K562 (cell line): ENCODE data around the gene RNF121. TPM values are rescaled to one million over a fixed set of nuclear protein-coding genes. Genes with fewer than 3 reads are reported as not detected.
A peak's percentile ranks its signal among the peaks of the same experiment; 100 is the strongest.

Experiments used
- AFF4 ChIP-seq: sonication (generic); formaldehyde crosslinking; IDR thresholded peaks from 2 replicates; pipeline ENCODE4 v1.8.0; 2023; ENCODE audit warnings: mild to moderate bottlenecking, missing genetic modification reagents
- ATF7 ChIP-seq: fragments of 450-650 bp; IDR thresholded peaks from 2 replicates; pipeline ENCODE4 v1.7.1; 2014; ENCODE audit warnings: mild to moderate bottlenecking, moderate library complexity
- CEBPG ChIP-seq, 3 experiments: fragments of 200-800 bp in 1 of 3; sonication (Bioruptor generic) in 1 of 3; sonication (generic) in 1 of 3; formaldehyde crosslinking in 1 of 3; IDR thresholded peaks in 2 of 3; conservative IDR thresholded peaks in 1 of 3; 2 replicates each; pipeline versions ENCODE4 v1.6.1 to v1.8.0; 2016 to 2022; ENCODE audit warnings: missing compliant biosample characterization in 2 of 3, missing genetic modification characterization in 2 of 3, mild to moderate bottlenecking in 1 of 3, missing genetic modification reagents in 1 of 3
- E2F6 ChIP-seq, 2 experiments: IDR thresholded peaks; 2 replicates each; pipeline ENCODE4 v1.6.1; 2011; ENCODE audit warnings: borderline replicate concordance in 1 of 2, control low read depth in 1 of 2, low read depth in 1 of 2, low read length in 1 of 2, mild to moderate bottlenecking in 1 of 2, mixed read lengths in 1 of 2, moderate library complexity in 1 of 2; ENCODE audit not compliant: insufficient read depth in 1 of 2, insufficient read length in 1 of 2, poor library complexity in 1 of 2, severe bottlenecking in 1 of 2; ENCODE audit errors: extremely low read depth in 1 of 2
- EP300 ChIP-seq: IDR thresholded peaks from 2 replicates; pipeline ENCODE4 v1.6.1; 2012; ENCODE audit warnings: low read length, improper control_type of control experiment
- HDAC3 ChIP-seq: fragments of 450-650 bp; IDR thresholded peaks from 2 replicates; pipeline ENCODE4 v1.6.1; 2018; ENCODE audit warnings: borderline replicate concordance, mild to moderate bottlenecking, moderate library complexity; ENCODE audit not compliant: partially characterized antibody
- HNRNPL ChIP-seq: fragments of 200-400 bp; formaldehyde crosslinking; IDR thresholded peaks from 2 replicates; pipeline ENCODE4 v1.6.1; 2017; ENCODE audit warnings: low read depth, mild to moderate bottlenecking, low read length
- ID3 ChIP-seq, 2 experiments: fragments of 250-450 bp in 1 of 2; fragments of 450-650 bp in 1 of 2; sonication (Bioruptor Pico) in 1 of 2; IDR thresholded peaks; 2 replicates each; pipeline versions ENCODE4 v1.6.1 to v1.8.0; 2016 to 2021; ENCODE audit warnings: mild to moderate bottlenecking in 2 of 2, moderate library complexity in 2 of 2, missing compliant biosample characterization in 1 of 2, missing genetic modification characterization in 1 of 2
- MAFF ChIP-seq: IDR thresholded peaks from 2 replicates; pipeline ENCODE4 v1.6.1; 2012; ENCODE audit warnings: low read length, improper control_type of control experiment
- POLR2AphosphoS5 ChIP-seq: IDR thresholded peaks from 2 replicates; pipeline ENCODE4 v1.6.1; 2011; ENCODE audit warnings: mild to moderate bottlenecking, low read depth, low read length, moderate library complexity; ENCODE audit not compliant: control insufficient read depth, insufficient read depth
- POLR3A ChIP-seq: IDR thresholded peaks from 2 replicates; pipeline ENCODE4 v1.6.1; 2011; ENCODE audit warnings: borderline replicate concordance, mild to moderate bottlenecking, moderate library complexity; ENCODE audit not compliant: insufficient read length, insufficient read depth; ENCODE audit errors: extremely low read depth
- SMARCA4 ChIP-seq: fragments of 450-650 bp; IDR thresholded peaks from 2 replicates; pipeline ENCODE4 v1.6.1; 2016
- SRSF1 ChIP-seq: fragments of 200-400 bp; formaldehyde crosslinking; IDR thresholded peaks from 2 replicates; pipeline ENCODE4 v1.6.1; 2017; ENCODE audit warnings: mild to moderate bottlenecking, low read depth, low read length, moderate library complexity
- TCFL5 ChIP-seq: fragments of 250-450 bp; sonication (Bioruptor Pico); conservative IDR thresholded peaks from 2 replicates; pipeline ENCODE4 v1.6.1; 2021; ENCODE audit warnings: mild to moderate bottlenecking, moderate library complexity, matching md5 sums
- THAP7 ChIP-seq: fragments of 250-450 bp; sonication (Bioruptor Pico); IDR thresholded peaks from 2 replicates; pipeline ENCODE4 v1.5.0; 2021
- ZBTB7A ChIP-seq: IDR thresholded peaks from 2 replicates; pipeline ENCODE4 v1.6.1; 2011; ENCODE audit warnings: low read depth, mild to moderate bottlenecking, low read length, moderate library complexity, borderline replicate concordance; ENCODE audit not compliant: control insufficient read depth
- ZNF165 ChIP-seq: fragments of 250-450 bp; sonication (Bioruptor Pico); IDR thresholded peaks from 2 replicates; pipeline ENCODE4 v1.4.0; 2020; ENCODE audit warnings: borderline replicate concordance
- ZNF583 ChIP-seq: fragments of 250-450 bp; sonication (Bioruptor Pico); IDR thresholded peaks from 2 replicates; pipeline ENCODE4 v1.4.0; 2020
- polyA plus RNA-seq, 8 experiments: library from polyadenylated mRNA; depleted of rRNA in 4 of 8; stranded (reverse) in 5 of 8; unstranded in 3 of 8; fragments of >200 nt; fragmentation: Nextera tagmentation in 2 of 8; fragmentation: Illumina TruSeq in 1 of 8; extraction: Ambion mirVana in 2 of 8; extraction: Trizol in 1 of 8; gene quantifications; 2 replicates each; pipeline versions ENCODE4 v1.2.1 to v1.2.3, GENCODE V29; 2011 to 2014; ENCODE audit warnings: inconsistent platforms in 1 of 8, missing spikeins in 1 of 8
- total RNA-seq, 7 experiments: library from RNA; depleted of rRNA in 6 of 7; stranded (reverse); fragments of >200 nt in 6 of 7; fragmentation: Illumina TruSeq in 2 of 7; extraction: Trizol in 2 of 7; gene quantifications; 2 replicates each; pipeline versions ENCODE4 v1.2.1 to v1.2.3, GENCODE V29; 2011 to 2021; ENCODE audit warnings: low replicate concordance in 1 of 7

The RNF121 gene
- total and polyA plus RNA-seq, 9 of the 15 experiments (the other 6 are each of a cell fraction or from before 2014, with no cell fraction given), result 8.0 to 63.4 (median 20.5) TPM

GRCh38 chr11:71948314-71949027 lies 19.6 kb downstream of the RNF121 start (continued):
- no peak for TF ChIP-seq POLR3A
- TF ChIP-seq HNRNPL, result 0 out of 2 replicates have a peak, but pooled peaks have one; percentile 22
- TF ChIP-seq AFF4, result no peak
- TF ChIP-seq POLR2AphosphoS5, result 0 out of 2 replicates have a peak, but pooled peaks have one; percentile 39
- 0 out of 2 replicates have a peak, but pooled peaks have one; percentile 14 for TF ChIP-seq ATF7
- no peak for TF ChIP-seq THAP7 (CRISPR knock-in tag)
- peak; percentile 64 for TF ChIP-seq EP300
- peak; percentile 33; the same call in 1 of the 2 replicates for TF ChIP-seq MAFF
- TF ChIP-seq TCFL5 (CRISPR knock-in tag), result no peak
- no peak for TF ChIP-seq ZNF583
- TF ChIP-seq E2F6 (IDR thresholded peaks at IDR 0.05; ENCODE audit: borderline replicate concordance in 1 of 2, extremely low read depth in 1 of 2, insufficient read depth in 1 of 2, insufficient read length in 1 of 2, low read depth in 1 of 2, low read length in 1 of 2, poor library complexity in 1 of 2, severe bottlenecking in 1 of 2), result no peak
- no peak for TF ChIP-seq ID3 (CRISPR knock-in tag; IDR thresholded peaks at IDR 0.05)
- TF ChIP-seq ID3 (tag; IDR thresholded peaks at IDR 0.05), result 0 out of 2 replicates have a peak, but pooled peaks have one; percentile 59
- TF ChIP-seq HDAC3, result peak; percentile 53
- TF ChIP-seq ZBTB7A, result no peak
- no peak for TF ChIP-seq ZNF165 (CRISPR knock-in tag)
- peak; percentile 70 for TF ChIP-seq CEBPG (CRISPR knock-in tag; IDR thresholded peaks at IDR 0.05)
- TF ChIP-seq CEBPG (tag; conservative IDR thresholded peaks at IDR 0.05 in 1 of 2, IDR thresholded peaks at IDR 0.05 in 1 of 2), result peak in 1 of 2 experiments; percentile 12; a peak in 1 of 4 replicates
- peak; percentile 75; the same call in 1 of the 2 replicates for TF ChIP-seq SMARCA4
- TF ChIP-seq SRSF1, result no peak
